Nephron progenitor cell (in vitro differentiated cells): Measurements from ENCODE around the gene DNER.

Experiments
- DNase-seq: peaks from one replicate; pipeline ENCODE4 v3.0.0; 2021
- H3K27ac Mint-ChIP-seq: 2 replicates; pipeline ENCODE4 v1.8.0; 2021; ENCODE audit warnings: mild to moderate bottlenecking, moderate library complexity, mixed read lengths
- H3K27me3 Mint-ChIP-seq: 2 replicates; pipeline ENCODE4 v1.8.0; 2021; ENCODE audit warnings: mild to moderate bottlenecking, low read depth, mixed read lengths; ENCODE audit not compliant: poor library complexity
- H3K36me3 Mint-ChIP-seq: 2 replicates; pipeline ENCODE4 v1.8.0; 2021; ENCODE audit warnings: low read depth, mixed read lengths
- H3K4me1 Mint-ChIP-seq: 2 replicates; pipeline ENCODE4 v1.8.0; 2021; ENCODE audit warnings: mixed read lengths
- H3K4me3 Mint-ChIP-seq: 2 replicates; pipeline ENCODE4 v1.8.0; 2021; ENCODE audit warnings: mild to moderate bottlenecking, moderate library complexity, mixed read lengths
- H3K9me3 Mint-ChIP-seq: 2 replicates; pipeline ENCODE4 v1.8.0; 2021; ENCODE audit warnings: mild to moderate bottlenecking, moderate library complexity, mixed read lengths
- TF ChIP-seq, protein P1 (sequence below): fragments of 200-600 bp; sonication (generic); IDR thresholded peaks from 2 replicates; pipeline ENCODE4 v1.5.0; 2021; ENCODE audit warnings: antibody characterized with exemption

Gene DNER

DNA sequence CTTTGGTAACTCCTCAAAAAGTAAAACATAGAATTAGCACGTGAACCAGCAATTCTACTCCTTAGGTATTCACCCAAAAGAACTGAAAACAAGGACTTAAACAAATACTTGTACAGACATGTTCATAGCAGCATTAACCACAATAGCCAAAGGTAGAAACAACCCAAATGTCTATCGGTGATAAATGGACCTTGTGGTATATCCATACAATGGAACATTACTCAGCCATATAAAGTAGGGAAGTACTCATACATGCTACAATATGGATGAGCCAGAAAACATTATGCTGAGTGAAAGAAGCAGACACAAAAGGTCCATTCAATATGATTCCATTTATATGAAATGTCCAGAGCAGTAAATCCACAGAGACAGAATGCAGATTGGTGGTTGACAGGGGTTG is 182.8 kb downstream of the DNER start:
- H3K4me1 Mint-ChIP-seq, result no peaks in the 10 kb centered on the region
- TF ChIP-seq, protein P1, sequence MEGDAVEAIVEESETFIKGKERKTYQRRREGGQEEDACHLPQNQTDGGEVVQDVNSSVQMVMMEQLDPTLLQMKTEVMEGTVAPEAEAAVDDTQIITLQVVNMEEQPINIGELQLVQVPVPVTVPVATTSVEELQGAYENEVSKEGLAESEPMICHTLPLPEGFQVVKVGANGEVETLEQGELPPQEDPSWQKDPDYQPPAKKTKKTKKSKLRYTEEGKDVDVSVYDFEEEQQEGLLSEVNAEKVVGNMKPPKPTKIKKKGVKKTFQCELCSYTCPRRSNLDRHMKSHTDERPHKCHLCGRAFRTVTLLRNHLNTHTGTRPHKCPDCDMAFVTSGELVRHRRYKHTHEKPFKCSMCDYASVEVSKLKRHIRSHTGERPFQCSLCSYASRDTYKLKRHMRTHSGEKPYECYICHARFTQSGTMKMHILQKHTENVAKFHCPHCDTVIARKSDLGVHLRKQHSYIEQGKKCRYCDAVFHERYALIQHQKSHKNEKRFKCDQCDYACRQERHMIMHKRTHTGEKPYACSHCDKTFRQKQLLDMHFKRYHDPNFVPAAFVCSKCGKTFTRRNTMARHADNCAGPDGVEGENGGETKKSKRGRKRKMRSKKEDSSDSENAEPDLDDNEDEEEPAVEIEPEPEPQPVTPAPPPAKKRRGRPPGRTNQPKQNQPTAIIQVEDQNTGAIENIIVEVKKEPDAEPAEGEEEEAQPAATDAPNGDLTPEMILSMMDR, result no peak
- no peak overlapping the region for H3K4me3 Mint-ChIP-seq
- H3K36me3 Mint-ChIP-seq, result no peaks in the 10 kb centered on the region
- no peak for DNase-seq
- H3K27me3 Mint-ChIP-seq, result no peaks in the 10 kb centered on the region
- peaks cover 22% of the 10 kb centered on the region for H3K9me3 Mint-ChIP-seq
- no peak overlapping the region for H3K27ac Mint-ChIP-seq

DNA sequence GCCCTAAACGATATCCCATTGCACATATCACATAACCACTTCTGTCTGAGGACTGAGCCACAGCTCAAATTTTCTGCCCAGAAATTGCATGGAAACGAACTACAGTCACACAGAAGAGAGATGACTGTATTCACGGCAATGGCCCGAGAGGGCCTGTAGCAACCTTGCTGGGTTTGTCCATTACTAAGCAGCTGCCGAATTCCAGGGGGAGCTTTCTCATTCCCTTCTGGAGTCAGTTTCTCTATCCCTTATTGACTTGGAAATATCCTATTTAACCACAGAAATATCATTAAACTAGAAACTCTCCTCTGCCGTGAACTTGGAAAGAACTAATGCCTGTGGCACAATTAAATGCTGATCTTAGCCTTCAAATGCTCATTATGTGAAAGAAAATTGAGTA is 183.9 kb downstream of the DNER start:
- Mint-ChIP-seq H3K4me1 (no peaks in the 10 kb centered on the region), H3K27me3 (no peaks in the 10 kb centered on the region), H3K9me3 (peaks cover 22% of the 10 kb centered on the region), H3K4me3 (no peak overlapping the region), H3K27ac (no peak overlapping the region), H3K36me3 (no peaks in the 10 kb centered on the region)
- TF ChIP-seq, protein P1, result no peak
- no peak for DNase-seq

DNA sequence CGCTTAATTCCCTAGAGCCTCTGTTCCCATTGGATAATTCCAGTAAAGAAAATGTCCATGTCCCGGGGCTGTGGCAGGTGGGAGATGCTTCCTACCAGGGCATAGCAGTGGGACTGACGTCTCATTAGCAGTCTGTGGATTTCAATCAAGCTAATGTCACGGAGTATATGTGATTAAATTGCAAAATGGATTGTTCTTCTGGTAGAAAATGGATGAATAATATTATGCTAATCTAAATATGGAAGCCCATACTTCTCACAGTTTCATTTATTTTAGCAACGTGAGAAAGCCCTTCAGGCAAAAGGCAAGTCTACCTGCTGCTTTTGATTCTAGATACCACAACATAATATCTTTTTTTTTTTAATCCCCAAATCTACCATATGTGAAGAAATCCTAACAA is 185.5 kb downstream of the DNER start:
- no peak for DNase-seq
- peaks cover 22% of the 10 kb centered on the region for H3K9me3 Mint-ChIP-seq
- H3K27ac Mint-ChIP-seq, result no peak overlapping the region
- TF ChIP-seq, protein P1, result no peak
- H3K4me3 Mint-ChIP-seq, result no peak overlapping the region
- H3K27me3 Mint-ChIP-seq, result no peaks in the 10 kb centered on the region
- peaks cover 12% of the 10 kb centered on the region for H3K4me1 Mint-ChIP-seq
- no peaks in the 10 kb centered on the region for H3K36me3 Mint-ChIP-seq

DNA sequence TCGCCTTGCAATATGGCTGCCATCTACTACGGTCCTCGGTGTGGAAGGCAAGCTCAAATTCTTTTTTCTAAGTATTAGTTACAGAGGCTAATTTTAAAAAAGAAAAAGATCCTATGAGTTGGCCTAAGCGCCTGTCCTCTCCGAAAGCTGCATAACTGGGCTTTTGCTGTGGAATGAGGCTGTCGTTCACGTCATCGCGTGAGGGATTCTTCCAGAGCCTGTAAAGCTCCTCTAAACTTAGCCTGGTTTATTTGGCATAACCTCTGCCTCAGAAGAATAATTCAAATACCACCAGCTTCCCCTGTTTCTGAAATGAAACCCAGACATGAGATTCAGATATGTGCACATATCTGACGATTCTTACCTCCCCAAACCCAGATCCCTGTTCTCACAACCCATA is 187.4 kb downstream of the DNER start:
- peaks cover 12% of the 10 kb centered on the region for H3K9me3 Mint-ChIP-seq
- H3K36me3 Mint-ChIP-seq, result no peaks in the 10 kb centered on the region
- DNase-seq, result no peak
- peaks cover 12% of the 10 kb centered on the region for H3K4me1 Mint-ChIP-seq
- no peak overlapping the region for H3K4me3 Mint-ChIP-seq
- no peaks in the 10 kb centered on the region for H3K27me3 Mint-ChIP-seq
- no peak overlapping the region for H3K27ac Mint-ChIP-seq
- TF ChIP-seq, protein P1, result no peak

DNA sequence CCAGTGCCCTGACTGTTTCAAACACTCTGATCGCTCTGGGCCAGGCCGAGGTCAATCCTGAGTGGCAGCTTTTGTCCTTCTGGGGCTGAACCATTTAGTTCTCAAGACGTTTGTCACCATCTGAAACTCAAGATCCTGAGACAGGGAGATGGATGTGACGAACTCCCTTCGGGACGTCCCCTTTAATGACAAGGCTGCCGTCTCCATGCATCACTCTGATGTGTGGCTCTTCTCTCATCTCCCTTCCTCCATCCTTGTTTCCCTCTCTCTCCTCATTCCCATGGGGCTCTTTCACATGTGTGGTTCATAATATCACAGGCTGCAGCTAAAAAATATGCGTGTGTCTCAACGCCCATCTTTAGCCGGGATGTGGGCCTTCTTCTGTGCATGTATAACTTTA is 189.6 kb downstream of the DNER start:
- Mint-ChIP-seq H3K27me3 (no peaks in the 10 kb centered on the region), H3K4me1 (peaks cover 21% of the 10 kb centered on the region), H3K4me3 (no peak overlapping the region), H3K27ac (no peak overlapping the region), H3K36me3 (no peaks in the 10 kb centered on the region), H3K9me3 (no peaks in the 10 kb centered on the region)
- TF ChIP-seq, protein P1, result no peak
- DNase-seq, result no peak

DNA sequence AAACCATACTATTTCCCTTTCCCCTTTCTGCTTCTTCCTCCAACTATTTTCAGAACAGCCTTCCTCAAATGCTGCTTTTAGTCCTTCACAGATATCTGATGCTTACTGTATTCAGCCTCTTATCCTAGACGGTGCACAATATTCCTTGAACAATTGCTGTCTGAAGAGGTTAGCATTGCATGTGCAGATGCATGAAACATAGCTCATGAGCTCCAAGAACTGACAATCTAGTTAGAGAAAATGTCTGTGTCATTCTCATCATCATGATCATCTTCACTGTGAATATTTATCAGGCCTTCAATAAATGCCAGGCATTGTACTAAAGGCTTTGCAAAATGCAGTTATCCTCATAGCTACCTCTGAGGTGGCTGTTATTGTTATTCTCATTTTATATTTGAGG is 190.7 kb downstream of the DNER start:
- peaks cover 29% of the 10 kb centered on the region for H3K4me1 Mint-ChIP-seq
- H3K27me3 Mint-ChIP-seq, result no peaks in the 10 kb centered on the region
- H3K36me3 Mint-ChIP-seq, result no peaks in the 10 kb centered on the region
- H3K27ac Mint-ChIP-seq, result no peak overlapping the region
- H3K9me3 Mint-ChIP-seq, result no peaks in the 10 kb centered on the region
- DNase-seq, result no peak
- TF ChIP-seq, protein P1, result no peak
- H3K4me3 Mint-ChIP-seq, result no peak overlapping the region
